K562 (cell line): ENCODE results near the gene RGS9. TPM values are rescaled to one million over a fixed set of nuclear protein-coding genes. Genes with fewer than 3 reads are reported as not detected.

Experiments
- ATAC-seq: fragments of 200-7000 bp; cut with Tn5 transposase; 3 replicates; pipeline ENCODE4 v1.9.1; 2020; ENCODE audit warnings: moderate library complexity
- BruUV-seq: library from RNA; stranded (reverse); fragments of 400-500 nt; replicated peaks from 2 replicates; lab custom pipeline; 2021; lab: Mats Ljungman, UMichigan
- CTCF ChIA-PET: fragments of 300-600 bp; formaldehyde crosslinking; extraction: SDS; loops from one replicate; lab custom pipeline; 2021; ENCODE audit warnings: low intra/inter-chr PET ratio; lab: Yijun Ruan, JAX
- POLR2A ChIA-PET: fragments of 300-600, 350-650 bp; sonication (Branson Sonifier 250); formaldehyde crosslinking; extraction: SDS; loops from one replicate; lab custom pipeline; 2021; ENCODE audit warnings: antibody characterized with exemption, inconsistent platforms; lab: Yijun Ruan, JAX
- DNase-seq, 4 experiments: peaks; one replicate each; pipeline versions ENCODE4 v3.0.0 to v3.0.0-alpha.2; 2011 to 2018; ENCODE audit warnings: low spot score in 3 of 4, mixed read lengths in 3 of 4; ENCODE audit errors: extremely low read depth in 1 of 4
- FAIRE-seq: peaks from 2 replicates; lab custom pipeline; 2011; peaks lifted over from hg19 to GRCh38; lab: Jason Lieb, UNC
- H2AFZ ChIP-seq: 2 replicates; pipeline ENCODE4 v1.6.0; 2011; ENCODE audit warnings: low read depth, low read length, control low read depth, inconsistent platforms
- H3K27ac ChIP-seq: fragments of 200-600 bp; 3 replicates; pipeline ENCODE4 v1.8.0; 2011; ENCODE audit warnings: low read depth, mild to moderate bottlenecking, control low read depth, inconsistent platforms, low read length, moderate library complexity, mixed read lengths; ENCODE audit errors: extremely low read depth
- H3K27me3 ChIP-seq, 2 experiments: fragments of 300-600 bp in 1 of 2; 2 replicates in 1 of 2; 3 replicates in 1 of 2; pipeline versions ENCODE4 v1.6.0 to v1.8.0; 2011; ENCODE audit warnings: inconsistent platforms in 2 of 2, low read length in 2 of 2, mild to moderate bottlenecking in 1 of 2, mixed read lengths in 1 of 2, moderate library complexity in 1 of 2; ENCODE audit not compliant: control insufficient read depth in 2 of 2, insufficient read depth in 2 of 2
- H3K36me3 ChIP-seq: fragments of 300-600 bp; 3 replicates; pipeline ENCODE4 v1.8.0; 2011; ENCODE audit warnings: mild to moderate bottlenecking, low read length, inconsistent platforms; ENCODE audit not compliant: control insufficient read depth, insufficient read depth
- H3K4me1 ChIP-seq, 2 experiments: fragments of 200-600 bp in 1 of 2; replicated peaks in 1 of 2; 2 replicates in 1 of 2; 3 replicates in 1 of 2; pipeline versions ENCODE4 v1.5.1 to v1.8.0; 2011; ENCODE audit warnings: inconsistent platforms in 2 of 2, low read length in 2 of 2, mild to moderate bottlenecking in 1 of 2, mixed read lengths in 1 of 2, moderate library complexity in 1 of 2; ENCODE audit not compliant: control insufficient read depth in 2 of 2, insufficient read depth in 2 of 2
- H3K4me2 ChIP-seq: 2 replicates; pipeline ENCODE4 v1.6.1; 2011; ENCODE audit warnings: low read length, control low read depth, inconsistent platforms, mixed read lengths; ENCODE audit not compliant: insufficient read depth
- H3K4me3 ChIP-seq: fragments of 200-600 bp; sonication (generic), shearing (Covaris generic); 2 replicates; pipeline ENCODE4 v1.5.1; 2016; ENCODE audit warnings: control low read depth, inconsistent platforms
- H3K79me2 ChIP-seq: fragments of 200-600 bp; 3 replicates; pipeline ENCODE4 v1.8.0; 2011; ENCODE audit warnings: low read length, inconsistent platforms; ENCODE audit not compliant: control insufficient read depth, insufficient read depth
- H3K9ac ChIP-seq, 2 experiments: 2 replicates each; pipeline versions ENCODE4 v1.6.0 to v1.6.1; 2011; ENCODE audit warnings: low read depth in 2 of 2, low read length in 2 of 2, control low read depth in 1 of 2, inconsistent platforms in 1 of 2, mild to moderate bottlenecking in 1 of 2, mixed read lengths in 1 of 2; ENCODE audit not compliant: insufficient read depth in 1 of 2
- H3K9me1 ChIP-seq: one replicate; pipeline ENCODE4 v1.6.0; 2011; ENCODE audit warnings: inconsistent platforms, mild to moderate bottlenecking, low read length, moderate library complexity; ENCODE audit not compliant: control insufficient read depth, insufficient read depth
- H3K9me3 ChIP-seq: replicated peaks from 2 replicates; pipeline ENCODE4 v1.5.1; 2011; ENCODE audit warnings: low read depth, low read length, inconsistent platforms; ENCODE audit not compliant: control insufficient read depth, insufficient read depth
- H4K20me1 ChIP-seq: replicated peaks from 2 replicates; pipeline ENCODE4 v1.6.1; 2011; ENCODE audit warnings: low read length, inconsistent platforms, mixed read lengths; ENCODE audit not compliant: control insufficient read depth, insufficient read depth
- ARID1B ChIP-seq: fragments of 450-650 bp; IDR thresholded peaks from 2 replicates; pipeline ENCODE4 v1.6.1; 2016; ENCODE audit warnings: antibody characterized with exemption, mild to moderate bottlenecking, inconsistent platforms
- BACH1 ChIP-seq: fragments of 200-800 bp; sonication (Bioruptor generic); IDR thresholded peaks from 2 replicates; pipeline ENCODE4 v1.6.1; 2016; ENCODE audit warnings: missing genetic modification characterization, missing compliant biosample characterization
- HLTF ChIP-seq: fragments of 450-650 bp; IDR thresholded peaks from 2 replicates; pipeline ENCODE4 v1.6.1; 2016
- IFI16 ChIP-seq: fragments of 250-450 bp; sonication (Bioruptor Pico); IDR thresholded peaks from 2 replicates; pipeline ENCODE4 v2.1.2; 2022; ENCODE audit warnings: mild to moderate bottlenecking, inconsistent platforms
- MYNN ChIP-seq, 2 experiments: sonication (generic); formaldehyde crosslinking in 1 of 2; IDR thresholded peaks; 2 replicates each; pipeline versions ENCODE4 v1.5.0 to v1.6.1; 2016 to 2020; ENCODE audit warnings: antibody characterized with exemption in 1 of 2, missing genetic modification reagents in 1 of 2
- NRF1 ChIP-seq, 2 experiments: fragments of 450-650 bp; IDR thresholded peaks in 1 of 2; conservative IDR thresholded peaks in 1 of 2; 2 replicates each; pipeline ENCODE4 v1.6.1; 2014; ENCODE audit warnings: mild to moderate bottlenecking in 2 of 2
- PHB2 ChIP-seq: fragments of 450-650 bp; IDR thresholded peaks from 2 replicates; pipeline ENCODE4 v1.6.1; 2017; ENCODE audit warnings: low read depth
- POLR2B ChIP-seq: fragments of 450-650 bp; IDR thresholded peaks from 2 replicates; pipeline ENCODE4 v1.6.1; 2018; ENCODE audit warnings: low read depth; ENCODE audit not compliant: partially characterized antibody
- SMAD1 ChIP-seq: fragments of 150-350 bp; IDR thresholded peaks from 2 replicates; pipeline ENCODE4 v1.6.1; 2014; ENCODE audit warnings: low read length, low read depth; ENCODE audit not compliant: partially characterized antibody
- SP1 ChIP-seq: sonication (generic); formaldehyde crosslinking; IDR thresholded peaks from 2 replicates; pipeline ENCODE4 v1.8.1; 2022; ENCODE audit warnings: mild to moderate bottlenecking, missing genetic modification reagents
- TEAD2 ChIP-seq: fragments of 450-650 bp; IDR thresholded peaks from 2 replicates; pipeline ENCODE4 v1.6.1; 2016; ENCODE audit warnings: missing genetic modification characterization, control low read depth, missing compliant biosample characterization
- TOE1 ChIP-seq, 2 experiments: fragments of 450-650 bp in 1 of 2; sonication (generic) in 1 of 2; formaldehyde crosslinking in 1 of 2; IDR thresholded peaks; 2 replicates each; pipeline versions ENCODE4 v1.7.1 to v1.8.0; 2016 to 2022; ENCODE audit warnings: borderline replicate concordance in 2 of 2, mild to moderate bottlenecking in 2 of 2, antibody characterized with exemption in 1 of 2, inconsistent platforms in 1 of 2, low read depth in 1 of 2, missing genetic modification reagents in 1 of 2, moderate library complexity in 1 of 2
- ZNF766 ChIP-seq: fragments of 200-800 bp; sonication (Bioruptor generic); conservative IDR thresholded peaks from 2 replicates; pipeline ENCODE4 v1.6.1; 2016; ENCODE audit warnings: missing genetic modification characterization, missing compliant biosample characterization
- WGBS: fragments of 100-300 bp; shearing (Covaris generic); methylation state at CpG from one replicate; pipeline ENCODE4 v1.1.6; 2016; ENCODE audit warnings: low coverage, mixed read lengths; ENCODE audit not compliant: insufficient coverage; ENCODE audit errors: missing lambda C conversion rate; 5-methylcytosine and 5-hydroxymethylcytosine counted together
- in situ Hi-C: fragments of 300-500 bp; cut with MboI; formaldehyde crosslinking; loops from 4 replicates; pipeline ENCODE4 v1.15.0; 2018; ENCODE audit warnings: inconsistent platforms, mixed read lengths
- intact Hi-C: fragments of 100-400 bp; cut with micrococcal nuclease; formaldehyde crosslinking; loops from 2 replicates; pipeline ENCODE4 v1.14.2; 2022
- polyA plus RNA-seq, 8 experiments: library from polyadenylated mRNA; depleted of rRNA in 4 of 8; stranded (reverse) in 5 of 8; unstranded in 3 of 8; fragments of >200 nt; fragmentation: Nextera tagmentation in 2 of 8; fragmentation: Illumina TruSeq in 1 of 8; extraction: Ambion mirVana in 2 of 8; extraction: Trizol in 1 of 8; gene quantifications; 2 replicates each; pipeline versions ENCODE4 v1.2.1 to v1.2.3, GENCODE V29; 2011 to 2014; ENCODE audit warnings: inconsistent platforms in 1 of 8, missing spikeins in 1 of 8
- total RNA-seq, 7 experiments: library from RNA; depleted of rRNA in 6 of 7; stranded (reverse); fragments of >200 nt in 6 of 7; fragmentation: Illumina TruSeq in 2 of 7; extraction: Trizol in 2 of 7; gene quantifications; 2 replicates each; pipeline versions ENCODE4 v1.2.1 to v1.2.3, GENCODE V29; 2011 to 2021; ENCODE audit warnings: low replicate concordance in 1 of 7
- TF ChIP-seq, protein P1 (sequence below): fragments of 450-650 bp; IDR thresholded peaks from 2 replicates; pipeline ENCODE4 v1.6.1; 2017; ENCODE audit warnings: antibody characterized with exemption, mild to moderate bottlenecking
- TF ChIP-seq, protein P2 (sequence below): fragments of 200-400 bp; formaldehyde crosslinking; IDR thresholded peaks from 2 replicates; pipeline ENCODE4 v1.6.1; 2017; ENCODE audit warnings: mild to moderate bottlenecking, low read depth, low read length, moderate library complexity

Gene RGS9
- total and polyA plus RNA-seq, 9 of the 15 experiments (the other 6 are each of a cell fraction or from before 2014, with no cell fraction given) = 0.18 to 1.4 (median 0.55) TPM

GRCh38 chr17:65102788-65103187, 34.4 kb upstream of the RGS9 start:
- H4K20me1 ChIP-seq = no peaks in the 10 kb centered on the region
- no peak for ATAC-seq
- H3K9ac ChIP-seq = no peak overlapping the region
- no peaks in the 10 kb centered on the region for H3K9me3 ChIP-seq
- no peaks in the 10 kb centered on the region for H3K9me1 ChIP-seq
- TF ChIP-seq, protein P1, sequence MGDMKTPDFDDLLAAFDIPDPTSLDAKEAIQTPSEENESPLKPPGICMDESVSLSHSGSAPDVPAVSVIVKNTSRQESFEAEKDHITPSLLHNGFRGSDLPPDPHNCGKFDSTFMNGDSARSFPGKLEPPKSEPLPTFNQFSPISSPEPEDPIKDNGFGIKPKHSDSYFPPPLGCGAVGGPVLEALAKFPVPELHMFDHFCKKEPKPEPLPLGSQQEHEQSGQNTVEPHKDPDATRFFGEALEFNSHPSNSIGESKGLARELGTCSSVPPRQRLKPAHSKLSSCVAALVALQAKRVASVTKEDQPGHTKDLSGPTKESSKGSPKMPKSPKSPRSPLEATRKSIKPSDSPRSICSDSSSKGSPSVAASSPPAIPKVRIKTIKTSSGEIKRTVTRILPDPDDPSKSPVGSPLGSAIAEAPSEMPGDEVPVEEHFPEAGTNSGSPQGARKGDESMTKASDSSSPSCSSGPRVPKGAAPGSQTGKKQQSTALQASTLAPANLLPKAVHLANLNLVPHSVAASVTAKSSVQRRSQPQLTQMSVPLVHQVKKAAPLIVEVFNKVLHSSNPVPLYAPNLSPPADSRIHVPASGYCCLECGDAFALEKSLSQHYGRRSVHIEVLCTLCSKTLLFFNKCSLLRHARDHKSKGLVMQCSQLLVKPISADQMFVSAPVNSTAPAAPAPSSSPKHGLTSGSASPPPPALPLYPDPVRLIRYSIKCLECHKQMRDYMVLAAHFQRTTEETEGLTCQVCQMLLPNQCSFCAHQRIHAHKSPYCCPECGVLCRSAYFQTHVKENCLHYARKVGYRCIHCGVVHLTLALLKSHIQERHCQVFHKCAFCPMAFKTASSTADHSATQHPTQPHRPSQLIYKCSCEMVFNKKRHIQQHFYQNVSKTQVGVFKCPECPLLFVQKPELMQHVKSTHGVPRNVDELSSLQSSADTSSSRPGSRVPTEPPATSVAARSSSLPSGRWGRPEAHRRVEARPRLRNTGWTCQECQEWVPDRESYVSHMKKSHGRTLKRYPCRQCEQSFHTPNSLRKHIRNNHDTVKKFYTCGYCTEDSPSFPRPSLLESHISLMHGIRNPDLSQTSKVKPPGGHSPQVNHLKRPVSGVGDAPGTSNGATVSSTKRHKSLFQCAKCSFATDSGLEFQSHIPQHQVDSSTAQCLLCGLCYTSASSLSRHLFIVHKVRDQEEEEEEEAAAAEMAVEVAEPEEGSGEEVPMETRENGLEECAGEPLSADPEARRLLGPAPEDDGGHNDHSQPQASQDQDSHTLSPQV = no peak
- no peak for TF ChIP-seq PHB2
- TF ChIP-seq TOE1 (IDR thresholded peaks at IDR 0.05; ENCODE audit: borderline replicate concordance) = no peak
- no peak for TF ChIP-seq TOE1 (CRISPR knock-in tag; IDR thresholded peaks at IDR 0.05; ENCODE audit: borderline replicate concordance, low read depth)
- no peak for TF ChIP-seq POLR2B
- TF ChIP-seq ZNF766 (CRISPR knock-in tag) = no peak
- TF ChIP-seq IFI16 = no peak
- no peak for TF ChIP-seq HLTF
- TF ChIP-seq SP1 = no peak
- no peak for TF ChIP-seq BACH1
- TF ChIP-seq TEAD2 = no peak
- no peak for TF ChIP-seq MYNN (IDR thresholded peaks at IDR 0.05)
- no peak for TF ChIP-seq MYNN (CRISPR knock-in tag; IDR thresholded peaks at IDR 0.05)
- TF ChIP-seq ARID1B = no peak
- no peak for TF ChIP-seq NRF1 (conservative IDR thresholded peaks at IDR 0.05 in 1 of 2, IDR thresholded peaks at IDR 0.05 in 1 of 2)
- TF ChIP-seq, protein P2, sequence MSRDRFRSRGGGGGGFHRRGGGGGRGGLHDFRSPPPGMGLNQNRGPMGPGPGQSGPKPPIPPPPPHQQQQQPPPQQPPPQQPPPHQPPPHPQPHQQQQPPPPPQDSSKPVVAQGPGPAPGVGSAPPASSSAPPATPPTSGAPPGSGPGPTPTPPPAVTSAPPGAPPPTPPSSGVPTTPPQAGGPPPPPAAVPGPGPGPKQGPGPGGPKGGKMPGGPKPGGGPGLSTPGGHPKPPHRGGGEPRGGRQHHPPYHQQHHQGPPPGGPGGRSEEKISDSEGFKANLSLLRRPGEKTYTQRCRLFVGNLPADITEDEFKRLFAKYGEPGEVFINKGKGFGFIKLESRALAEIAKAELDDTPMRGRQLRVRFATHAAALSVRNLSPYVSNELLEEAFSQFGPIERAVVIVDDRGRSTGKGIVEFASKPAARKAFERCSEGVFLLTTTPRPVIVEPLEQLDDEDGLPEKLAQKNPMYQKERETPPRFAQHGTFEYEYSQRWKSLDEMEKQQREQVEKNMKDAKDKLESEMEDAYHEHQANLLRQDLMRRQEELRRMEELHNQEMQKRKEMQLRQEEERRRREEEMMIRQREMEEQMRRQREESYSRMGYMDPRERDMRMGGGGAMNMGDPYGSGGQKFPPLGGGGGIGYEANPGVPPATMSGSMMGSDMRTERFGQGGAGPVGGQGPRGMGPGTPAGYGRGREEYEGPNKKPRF = no peak
- no peak for TF ChIP-seq SMAD1
- TF ChIP-seq, all 486 proteins: peak for 0
- Histone ChIP-seq H3K27me3 (peaks cover 3 to 23% of the 10 kb centered on the region in 2 experiments; a peak in 3 of 5 replicates), H3K36me3 (no peaks in the 10 kb centered on the region), H3K27ac (no peak overlapping the region), H2AFZ (no peak overlapping the region), H3K4me1 (peaks cover 7 to 11% of the 10 kb centered on the region in 2 experiments; a peak in 3 of 5 replicates), H3K4me3 (no peak overlapping the region), H3K79me2 (no peaks in the 10 kb centered on the region), H3K4me2 (no peak overlapping the region)
- 5% methylated on average over 5 of the region's 5 CpGs for WGBS
- DNase-seq = no peak
- FAIRE-seq = no peak
- intact Hi-C loops = loop anchor here (5.0 to 10.0 kb wide), 2 partner anchors 95 to 138 kb away; no protein-coding TSS in a partner anchor
- POLR2A ChIA-PET = interaction anchor here (1.1 kb wide), 1 partner anchor 8 kb away, joined by 4 read pairs; no protein-coding TSS in a partner anchor
- in situ Hi-C loops = no loop called here
- CTCF ChIA-PET = no interaction called here
- no TSS peak for BruUV-seq
